OCI-LY7 (cell line): ENCODE measurements around the gene RRAGD.

ENCODE experiments used
- EZH2phosphoT487 ChIP-seq: fragments of 200-600 bp; sonication (generic); IDR thresholded peaks from 2 replicates; pipeline ENCODE4 v1.6.1; 2018; ENCODE audit warnings: low read depth, borderline replicate concordance, mild to moderate bottlenecking, mixed run types, antibody characterized with exemption, low read length, moderate library complexity, mixed read lengths
- TF ChIP-seq, protein P1 (sequence below): fragments of 200-600 bp; sonication (generic); conservative IDR thresholded peaks from 2 replicates; pipeline ENCODE4 v1.5.1; 2014; ENCODE audit warnings: mild to moderate bottlenecking, antibody characterized with exemption, low read length, moderate library complexity, mixed read lengths

DNA sequence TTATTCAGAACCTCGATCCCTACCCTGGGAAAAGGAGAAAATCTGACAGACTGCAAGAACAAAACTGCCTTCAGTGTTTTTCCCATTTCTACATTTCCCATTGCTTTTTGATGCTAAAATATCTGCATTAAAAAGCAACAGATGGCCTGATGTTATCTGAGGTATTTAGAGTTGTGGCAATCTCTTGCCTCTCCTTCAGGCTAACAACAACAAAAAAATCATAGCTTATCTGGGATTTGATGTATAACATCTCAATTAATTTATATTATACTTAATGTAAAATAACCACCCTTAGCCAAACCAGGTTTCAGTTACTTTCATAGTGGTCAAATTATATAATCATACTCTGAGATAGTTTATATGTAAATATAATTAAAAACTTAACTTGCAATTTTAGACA, 81.2 kb downstream of the RRAGD start:
- TF ChIP-seq, protein P1, sequence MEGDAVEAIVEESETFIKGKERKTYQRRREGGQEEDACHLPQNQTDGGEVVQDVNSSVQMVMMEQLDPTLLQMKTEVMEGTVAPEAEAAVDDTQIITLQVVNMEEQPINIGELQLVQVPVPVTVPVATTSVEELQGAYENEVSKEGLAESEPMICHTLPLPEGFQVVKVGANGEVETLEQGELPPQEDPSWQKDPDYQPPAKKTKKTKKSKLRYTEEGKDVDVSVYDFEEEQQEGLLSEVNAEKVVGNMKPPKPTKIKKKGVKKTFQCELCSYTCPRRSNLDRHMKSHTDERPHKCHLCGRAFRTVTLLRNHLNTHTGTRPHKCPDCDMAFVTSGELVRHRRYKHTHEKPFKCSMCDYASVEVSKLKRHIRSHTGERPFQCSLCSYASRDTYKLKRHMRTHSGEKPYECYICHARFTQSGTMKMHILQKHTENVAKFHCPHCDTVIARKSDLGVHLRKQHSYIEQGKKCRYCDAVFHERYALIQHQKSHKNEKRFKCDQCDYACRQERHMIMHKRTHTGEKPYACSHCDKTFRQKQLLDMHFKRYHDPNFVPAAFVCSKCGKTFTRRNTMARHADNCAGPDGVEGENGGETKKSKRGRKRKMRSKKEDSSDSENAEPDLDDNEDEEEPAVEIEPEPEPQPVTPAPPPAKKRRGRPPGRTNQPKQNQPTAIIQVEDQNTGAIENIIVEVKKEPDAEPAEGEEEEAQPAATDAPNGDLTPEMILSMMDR: no peak
- TF ChIP-seq EZH2phosphoT487: no peak
